HepG2 (cell line): ENCODE data around the gene SYNGR2. TPM values are rescaled to one million over a fixed set of nuclear protein-coding genes. Genes with fewer than 3 reads are reported as not detected.
A peak's percentile ranks its signal among the peaks of the same experiment; 100 is the strongest.

Experiments used
- AHR ChIP-seq: IDR thresholded peaks from 2 replicates; pipeline ENCODE4 v1.6.1; 2018; ENCODE audit warnings: missing genetic modification reagents, missing compliant biosample characterization
- CREB1 ChIP-seq, 2 experiments: fragments of 450-650 bp in 1 of 2; IDR thresholded peaks; 2 replicates each; pipeline ENCODE4 v1.6.1; 2016 to 2017; ENCODE audit warnings: control low read depth in 1 of 2, mild to moderate bottlenecking in 1 of 2, missing compliant biosample characterization in 1 of 2, missing genetic modification characterization in 1 of 2
- DRAP1 ChIP-seq: IDR thresholded peaks from 2 replicates; pipeline ENCODE4 v1.6.1; 2016; ENCODE audit warnings: missing genetic modification reagents, missing compliant biosample characterization
- GABPB1 ChIP-seq: IDR thresholded peaks from 2 replicates; pipeline ENCODE4 v1.6.1; 2016; ENCODE audit warnings: mild to moderate bottlenecking, missing genetic modification reagents, moderate library complexity, missing compliant biosample characterization
- GRHL1 ChIP-seq: sonication (generic); formaldehyde crosslinking; conservative IDR thresholded peaks from 2 replicates; pipeline ENCODE4 v1.8.0; 2022; ENCODE audit warnings: missing genetic modification reagents
- MAFF ChIP-seq: IDR thresholded peaks from 2 replicates; pipeline ENCODE4 v1.6.1; 2011; ENCODE audit warnings: low read depth, low read length, improper control_type of control experiment
- MTA3 ChIP-seq: sonication (generic); formaldehyde crosslinking; IDR thresholded peaks from 2 replicates; pipeline ENCODE4 v1.4.0; 2020; ENCODE audit warnings: missing genetic modification reagents
- MTF2 ChIP-seq: sonication (generic); formaldehyde crosslinking; IDR thresholded peaks from 2 replicates; pipeline ENCODE4 v1.5.0; 2020; ENCODE audit warnings: missing genetic modification reagents, borderline replicate concordance
- PREB ChIP-seq: sonication (generic); formaldehyde crosslinking; IDR thresholded peaks from 2 replicates; pipeline ENCODE4 v1.4.0; 2020; ENCODE audit warnings: missing genetic modification reagents
- SETDB1 ChIP-seq: sonication (generic); formaldehyde crosslinking; IDR thresholded peaks from 2 replicates; pipeline ENCODE4 v1.5.1; 2020; ENCODE audit warnings: missing genetic modification reagents, mild to moderate bottlenecking, borderline replicate concordance
- SP4 ChIP-seq: sonication (generic); formaldehyde crosslinking; IDR thresholded peaks from 2 replicates; pipeline ENCODE4 v1.8.1; 2023; ENCODE audit warnings: mild to moderate bottlenecking, missing genetic modification reagents
- XBP1 ChIP-seq: sonication (generic); formaldehyde crosslinking; IDR thresholded peaks from 2 replicates; pipeline ENCODE4 v1.5.0; 2020; ENCODE audit warnings: missing genetic modification reagents
- ZBTB21 ChIP-seq: sonication (generic); formaldehyde crosslinking; IDR thresholded peaks from 2 replicates; pipeline ENCODE4 v1.4.0; 2020; ENCODE audit warnings: missing genetic modification reagents
- ZHX2 ChIP-seq, 2 experiments: sonication (generic) in 1 of 2; formaldehyde crosslinking in 1 of 2; IDR thresholded peaks; 2 replicates each; pipeline versions ENCODE4 v1.6.1 to v1.9.0; 2014 to 2022; ENCODE audit warnings: antibody characterized with exemption in 1 of 2, borderline replicate concordance in 1 of 2, inconsistent platforms in 1 of 2, low read depth in 1 of 2, missing genetic modification reagents in 1 of 2
- ZNF3 ChIP-seq: IDR thresholded peaks from 2 replicates; pipeline ENCODE4 v1.7.0; 2017; ENCODE audit warnings: inconsistent platforms
- ZNF335 ChIP-seq: sonication (generic); formaldehyde crosslinking; IDR thresholded peaks from 2 replicates; pipeline ENCODE4 v1.4.0; 2020; ENCODE audit warnings: missing genetic modification reagents
- ZNF468 ChIP-seq: sonication (generic); formaldehyde crosslinking; IDR thresholded peaks from 2 replicates; pipeline ENCODE4 v1.8.0; 2022; ENCODE audit warnings: mild to moderate bottlenecking, moderate library complexity, missing genetic modification reagents
- ZNF562 ChIP-seq: sonication (generic); formaldehyde crosslinking; IDR thresholded peaks from 2 replicates; pipeline ENCODE4 v1.8.0; 2022; ENCODE audit warnings: missing genetic modification reagents, borderline replicate concordance
- polyA plus RNA-seq, 8 experiments: library from polyadenylated mRNA; depleted of rRNA in 3 of 8; stranded (reverse) in 7 of 8; unstranded in 1 of 8; fragments of >200 nt; fragmentation: Illumina TruSeq in 4 of 8; extraction: Trizol in 4 of 8; gene quantifications; 2 replicates each; pipeline versions ENCODE4 v1.2.1 to v1.2.3, GENCODE V29; 2011 to 2016; ENCODE audit warnings: low read depth in 4 of 8, missing spikeins in 1 of 8, mixed read lengths in 1 of 8; ENCODE audit not compliant: insufficient read depth in 1 of 8
- total RNA-seq, 5 experiments: library from RNA; depleted of rRNA; stranded (reverse); fragments of >200 nt; fragmentation: Illumina TruSeq; extraction: Trizol; gene quantifications; 2 replicates each; pipeline ENCODE4 v1.2.3, GENCODE V29; 2016; ENCODE audit warnings: low read depth in 1 of 5

SYNGR2 gene
- total and polyA plus RNA-seq, 2 of the 13 experiments (the other 11 are each of a cell fraction or from before 2014, with no cell fraction given), result 46.7 to 170 TPM

GRCh38 chr17:78130437-78131101 lies 37.8 kb upstream of the SYNGR2 start, which contains the start of gene TMC8 (continued):
- TF ChIP-seq SETDB1 (CRISPR knock-in tag) (0 out of 2 replicates have a peak, but pooled peaks have one; percentile 17), MAFF (no peak), PREB (CRISPR knock-in tag) (no peak), ZNF335 (CRISPR knock-in tag) (peak; percentile 75; the same call in 1 of the 2 replicates), DRAP1 (peak; percentile 86), GABPB1 (CRISPR knock-in tag) (peak; percentile 85), GRHL1 (no peak), ZNF562 (CRISPR knock-in tag) (no peak), ZNF468 (CRISPR knock-in tag) (no peak), SP4 (CRISPR knock-in tag) (peak; percentile 55; the same call in 1 of the 2 replicates), MTF2 (no peak), ZBTB21 (CRISPR knock-in tag) (no peak), XBP1 (CRISPR knock-in tag) (no peak), ZHX2 (IDR thresholded peaks at IDR 0.05; ENCODE audit: low read depth) (peak; percentile 42; the same call in 1 of the 2 replicates), ZHX2 (CRISPR knock-in tag; IDR thresholded peaks at IDR 0.05; ENCODE audit: borderline replicate concordance) (no peak), AHR (CRISPR knock-in tag) (no peak), CREB1 (IDR thresholded peaks at IDR 0.05) (no peak), CREB1 (CRISPR knock-in tag; IDR thresholded peaks at IDR 0.05) (no peak), MTA3 (CRISPR knock-in tag) (no peak), ZNF3 (no peak)
